Spleen (tissue), 11 donors: Measurements from ENCODE around the gene TTLL11. TPM values are rescaled to one million over a fixed set of nuclear protein-coding genes. Genes with fewer than 3 reads are reported as not detected.
"Not testable (repeated sequence)": the region's sequence is repeated elsewhere in the genome, so short reads cannot be mapped to it uniquely, and the experiment has no call there.

ENCODE experiments used
- DNase-seq: peaks from one replicate; pipeline ENCODE4 v3.0.0-alpha.2; 2020
- H3K27ac ChIP-seq, 8 donors: fragments of 200-600 bp; sonication (generic) in 7 of 8; 1 replicate in 4 of 8; 2 replicates in 4 of 8; pipeline versions ENCODE4 v1.5.0 to v1.8.0; 2016 to 2021; ENCODE audit warnings: inconsistent platforms in 4 of 8, mild to moderate bottlenecking in 4 of 8, moderate library complexity in 1 of 8
- H3K27me3 ChIP-seq, 7 donors: fragments of 200-600 bp; sonication (generic) in 6 of 7; replicated peaks in 1 of 7; 1 replicate in 4 of 7; 2 replicates in 3 of 7; pipeline versions ENCODE4 v1.5.0 to v1.8.0; 2016 to 2021; ENCODE audit warnings: inconsistent platforms in 3 of 7, mild to moderate bottlenecking in 1 of 7
- H3K36me3 ChIP-seq, 6 donors: fragments of 200-600 bp; sonication (generic) in 5 of 6; 1 replicate in 4 of 6; 2 replicates in 2 of 6; pipeline versions ENCODE4 v1.5.0 to v1.8.0; 2016 to 2021; ENCODE audit warnings: inconsistent platforms in 2 of 6
- H3K4me1 ChIP-seq, 6 donors: fragments of 200-600 bp; sonication (generic) in 5 of 6; 1 replicate in 3 of 6; 2 replicates in 3 of 6; pipeline versions ENCODE4 v1.5.0 to v1.8.0; 2016 to 2021; ENCODE audit warnings: inconsistent platforms in 3 of 6
- H3K4me3 ChIP-seq, 8 donors: fragments of 200-600 bp; sonication (generic) in 7 of 8; 1 replicate in 4 of 8; 2 replicates in 4 of 8; pipeline versions ENCODE4 v1.5.0 to v1.8.0; 2016 to 2021; ENCODE audit warnings: inconsistent platforms in 4 of 8, mild to moderate bottlenecking in 4 of 8, moderate library complexity in 2 of 8
- H3K9me3 ChIP-seq, 8 donors: fragments of 200-600 bp; sonication (generic) in 7 of 8; 1 replicate in 4 of 8; 2 replicates in 4 of 8; pipeline versions ENCODE4 v1.5.0 to v1.8.0; 2016 to 2021; ENCODE audit warnings: inconsistent platforms in 4 of 8
- CTCF ChIP-seq, 11 experiments: fragments of 200-600 bp in 7 of 11; fragments of 450-650 bp in 4 of 11; sonication (generic) in 4 of 11; IDR thresholded peaks in 8 of 11; conservative IDR thresholded peaks in 3 of 11; 1 replicate in 7 of 11; 2 replicates in 4 of 11; pipeline versions ENCODE4 v1.4.0 to v1.8.0; 2016 to 2021; ENCODE audit warnings: antibody characterized with exemption in 11 of 11, inconsistent platforms in 4 of 11, mild to moderate bottlenecking in 1 of 11
- POLR2A ChIP-seq, 3 donors: fragments of 450-650 bp; IDR thresholded peaks; one replicate each; pipeline ENCODE4 v1.5.1; 2017; ENCODE audit warnings: antibody characterized with exemption in 3 of 3, mild to moderate bottlenecking in 1 of 3
- POLR2AphosphoS5 ChIP-seq, 3 donors: sonication (generic); formaldehyde crosslinking; IDR thresholded peaks; one replicate each; pipeline ENCODE4 v1.5.1; 2017; ENCODE audit warnings: antibody characterized with exemption in 3 of 3
- WGBS, 5 donors: extraction: QIAGEN DNeasy Blood & Tissue Kit in 3 of 5; methylation state at CpG; one replicate each; pipeline versions ENCODE4 v1.1.5 to v1.1.7; 2013 to 2018; 5-methylcytosine and 5-hydroxymethylcytosine counted together
- intact Hi-C: fragments of 100-400 bp; cut with DNase I; formaldehyde crosslinking; loops from one replicate; pipeline ENCODE4 v1.15.0; 2023; ENCODE audit warnings: low total_unique reads
- polyA plus RNA-seq, 3 donors: library from polyadenylated mRNA; stranded (reverse); fragments of 200-250 nt; gene quantifications; one replicate each; pipeline ENCODE4 v1.2.1, GENCODE V29; 2013
- total RNA-seq, 7 donors: library from RNA; depleted of rRNA in 3 of 7; stranded (reverse); fragments of >200 nt in 3 of 7; fragmentation: NEBNext Ultra II Directional in 4 of 7; extraction: Animal tissue kit (Norgen Biotek cat#: 25700) in 4 of 7; gene quantifications; one replicate each; pipeline versions ENCODE4 v1.1.0 to v1.2.1, GENCODE V29; 2016 to 2021
- donor health status: healthy with polysubstance abuse.
- donor health status: DM: no; HTN: no; CAD: no; lungs with moderate emphysema.
- donor health status: DM: no; HTN: no; CAD: no.
- donor health status: Bipolar disorder and iron deficiency.
- donor health status: healthy.
- donor health status: DM: no; HTN: no; CAD: no.
- donor health status: DM: yes; HTN: yes; CAD: no.

TTLL11 gene
- total and polyA plus RNA-seq, 10 donors: 1.6 to 12.8 (median 7.3) TPM

- DNase-seq: no peak
- intact Hi-C loops: no loop called here
- H3K9me3 ChIP-seq: peaks cover 0 to 19% (median 13%) of the 10 kb centered on the region in 8 donors
- no peak overlapping the region for H3K27ac ChIP-seq
- H3K27me3 ChIP-seq: no peaks in the 10 kb centered on the region
- no peak overlapping the region for H3K4me3 ChIP-seq
- 94 to 100% (median 96%) methylated on average over 5 of the region's 5 CpGs for WGBS, 5 donors
- no peak for TF ChIP-seq CTCF (IDR thresholded peaks at IDR 0.05 in 8 of 11, conservative IDR thresholded peaks at IDR 0.05 in 3 of 11)
- no peak for TF ChIP-seq POLR2AphosphoS5 (IDR thresholded peaks at IDR 0.05)
- TF ChIP-seq POLR2A (IDR thresholded peaks at IDR 0.05): no peak
- no peaks in the 10 kb centered on the region for H3K4me1 ChIP-seq
- no peaks in the 10 kb centered on the region for H3K36me3 ChIP-seq
Observed at GRCh38 chr9:121981118-121981883, 111.8 kb downstream of the TTLL11 start.

- H3K36me3 ChIP-seq, H3K27ac ChIP-seq, H3K4me3 ChIP-seq, H3K27me3 ChIP-seq, DNase-seq, intact Hi-C loops, H3K4me1 ChIP-seq: not testable (repeated sequence)
- peaks cover 0 to 19% (median 13%) of the 10 kb centered on the region in 8 donors for H3K9me3 ChIP-seq
- WGBS, 5 donors: 84 to 100% (median 97%) methylated on average over 1 of the region's 1 CpG
Observed at GRCh38 chr9:121980665-121981064, 112.4 kb downstream of the TTLL11 start.

- no peak overlapping the region for H3K27ac ChIP-seq
- no peak overlapping the region for H3K4me3 ChIP-seq
- no peaks in the 10 kb centered on the region for H3K4me1 ChIP-seq
- H3K36me3 ChIP-seq: no peaks in the 10 kb centered on the region
- H3K27me3 ChIP-seq: no peaks in the 10 kb centered on the region
- no peak for DNase-seq
- no peak for TF ChIP-seq CTCF (IDR thresholded peaks at IDR 0.05 in 8 of 11, conservative IDR thresholded peaks at IDR 0.05 in 3 of 11)
- TF ChIP-seq POLR2A (IDR thresholded peaks at IDR 0.05): no peak
- no peak for TF ChIP-seq POLR2AphosphoS5 (IDR thresholded peaks at IDR 0.05)
- intact Hi-C loops: no loop called here
- 84 to 92% (median 90%) methylated on average over 1 of the region's 1 CpG for WGBS, 5 donors
- H3K9me3 ChIP-seq: peaks cover 0 to 19% (median 13%) of the 10 kb centered on the region in 8 donors
Observed at GRCh38 chr9:121979736-121980135, 113.4 kb downstream of the TTLL11 start.

GRCh38 chr9:121976751-121977150, 116.4 kb downstream of the TTLL11 start:
- peaks cover 0 to 7% (median 0%) of the 10 kb centered on the region in 6 donors for H3K4me1 ChIP-seq
- no peak for TF ChIP-seq CTCF (IDR thresholded peaks at IDR 0.05 in 8 of 11, conservative IDR thresholded peaks at IDR 0.05 in 3 of 11)
- no peak for TF ChIP-seq POLR2A (IDR thresholded peaks at IDR 0.05)
- TF ChIP-seq POLR2AphosphoS5 (IDR thresholded peaks at IDR 0.05): no peak
- intact Hi-C loops: no loop called here
- peaks cover 0 to 13% (median 12%) of the 10 kb centered on the region in 8 donors for H3K9me3 ChIP-seq
- DNase-seq: no peak
- H3K27me3 ChIP-seq: no peaks in the 10 kb centered on the region
- WGBS, 5 donors: 63 to 80% (median 77%) methylated on average over 1 of the region's 1 CpG
- H3K36me3 ChIP-seq: no peaks in the 10 kb centered on the region
- no peak overlapping the region for H3K4me3 ChIP-seq
- no peak overlapping the region for H3K27ac ChIP-seq
